Ascending aorta (tissue), 2 donors: ENCODE data around the gene MOB3B. TPM values are rescaled to one million over a fixed set of nuclear protein-coding genes. Genes with fewer than 3 reads are reported as not detected.
"Not testable (repeated sequence)": the region's sequence is repeated elsewhere in the genome, so short reads cannot be mapped to it uniquely, and the experiment has no call there.

Experiments
- DNase-seq, 2 donors: peaks; one replicate each; pipeline ENCODE4 v3.0.0-alpha.2; 2019; ENCODE audit warnings: low spot score in 2 of 2
- H3K27ac ChIP-seq, 2 donors: fragments of 200-600 bp; sonication (generic); one replicate each; pipeline ENCODE4 v1.5.1; 2016 to 2017; ENCODE audit warnings: mild to moderate bottlenecking in 1 of 2
- H3K27me3 ChIP-seq: fragments of 200-600 bp; sonication (generic); one replicate; pipeline ENCODE4 v1.5.1; 2017
- H3K36me3 ChIP-seq, 2 donors: fragments of 200-600 bp; sonication (generic); one replicate each; pipeline ENCODE4 v1.5.1; 2016
- H3K4me1 ChIP-seq, 2 donors: fragments of 200-600 bp; sonication (generic); one replicate each; pipeline ENCODE4 v1.5.1; 2016 to 2017; ENCODE audit warnings: mild to moderate bottlenecking in 1 of 2
- H3K4me3 ChIP-seq, 2 donors: fragments of 200-600 bp; sonication (generic); one replicate each; pipeline ENCODE4 v1.5.1; 2016 to 2017; ENCODE audit warnings: mild to moderate bottlenecking in 1 of 2
- H3K9me3 ChIP-seq, 2 donors: fragments of 200-600 bp; sonication (generic); one replicate each; pipeline ENCODE4 v1.5.1; 2016
- intact Hi-C: fragments of 100-400 bp; cut with DNase I; formaldehyde crosslinking; loops from one replicate; pipeline ENCODE4 v1.15.1; 2023
- total RNA-seq: library from RNA; depleted of rRNA; stranded (reverse); fragments of >200 nt; gene quantifications from one replicate; pipeline ENCODE4 v1.1.0, GENCODE V29; 2016
- TF ChIP-seq, protein P1 (sequence below), 3 experiments: fragments of 200-600 bp in 2 of 3; fragments of 450-650 bp in 1 of 3; sonication (generic) in 2 of 3; IDR thresholded peaks; one replicate each; pipeline ENCODE4 v1.5.1; 2016 to 2019; ENCODE audit warnings: antibody characterized with exemption in 3 of 3, mild to moderate bottlenecking in 1 of 3, moderate library complexity in 1 of 3

MOB3B gene
- total RNA-seq, 1 donor from 2014 or later = 2.4 TPM

DNA sequence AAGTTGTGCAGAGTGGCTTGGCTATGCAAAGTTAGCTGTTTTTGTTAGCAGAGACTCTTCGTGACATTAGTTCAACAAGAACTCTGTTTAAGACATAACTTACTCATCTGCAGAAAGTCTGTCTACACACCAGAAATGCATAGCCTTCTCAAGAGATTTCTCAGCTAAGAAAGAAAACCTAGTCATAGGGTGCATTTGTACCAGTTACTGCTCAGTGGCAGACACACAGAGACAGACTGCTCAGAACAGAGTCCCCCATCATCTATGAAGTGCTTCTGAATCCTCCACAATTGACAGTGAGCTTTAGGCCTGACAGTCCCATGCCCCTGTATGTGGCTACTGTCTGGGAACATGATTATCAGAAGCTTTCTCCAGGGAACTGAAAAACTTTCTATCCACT, 61.6 kb downstream of the MOB3B start:
- intact Hi-C loops = no loop called here
- H3K36me3 ChIP-seq = no peaks in the 10 kb centered on the region
- no peak overlapping the region for H3K27ac ChIP-seq
- H3K27me3 ChIP-seq = no peaks in the 10 kb centered on the region
- no peak for DNase-seq
- no peaks in the 10 kb centered on the region for H3K9me3 ChIP-seq
- H3K4me1 ChIP-seq = peaks cover 12% of the 10 kb centered on the region in 2 donors
- TF ChIP-seq, protein P1, sequence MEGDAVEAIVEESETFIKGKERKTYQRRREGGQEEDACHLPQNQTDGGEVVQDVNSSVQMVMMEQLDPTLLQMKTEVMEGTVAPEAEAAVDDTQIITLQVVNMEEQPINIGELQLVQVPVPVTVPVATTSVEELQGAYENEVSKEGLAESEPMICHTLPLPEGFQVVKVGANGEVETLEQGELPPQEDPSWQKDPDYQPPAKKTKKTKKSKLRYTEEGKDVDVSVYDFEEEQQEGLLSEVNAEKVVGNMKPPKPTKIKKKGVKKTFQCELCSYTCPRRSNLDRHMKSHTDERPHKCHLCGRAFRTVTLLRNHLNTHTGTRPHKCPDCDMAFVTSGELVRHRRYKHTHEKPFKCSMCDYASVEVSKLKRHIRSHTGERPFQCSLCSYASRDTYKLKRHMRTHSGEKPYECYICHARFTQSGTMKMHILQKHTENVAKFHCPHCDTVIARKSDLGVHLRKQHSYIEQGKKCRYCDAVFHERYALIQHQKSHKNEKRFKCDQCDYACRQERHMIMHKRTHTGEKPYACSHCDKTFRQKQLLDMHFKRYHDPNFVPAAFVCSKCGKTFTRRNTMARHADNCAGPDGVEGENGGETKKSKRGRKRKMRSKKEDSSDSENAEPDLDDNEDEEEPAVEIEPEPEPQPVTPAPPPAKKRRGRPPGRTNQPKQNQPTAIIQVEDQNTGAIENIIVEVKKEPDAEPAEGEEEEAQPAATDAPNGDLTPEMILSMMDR (IDR thresholded peaks at IDR 0.05) = no peak
- H3K4me3 ChIP-seq = no peak overlapping the region

DNA sequence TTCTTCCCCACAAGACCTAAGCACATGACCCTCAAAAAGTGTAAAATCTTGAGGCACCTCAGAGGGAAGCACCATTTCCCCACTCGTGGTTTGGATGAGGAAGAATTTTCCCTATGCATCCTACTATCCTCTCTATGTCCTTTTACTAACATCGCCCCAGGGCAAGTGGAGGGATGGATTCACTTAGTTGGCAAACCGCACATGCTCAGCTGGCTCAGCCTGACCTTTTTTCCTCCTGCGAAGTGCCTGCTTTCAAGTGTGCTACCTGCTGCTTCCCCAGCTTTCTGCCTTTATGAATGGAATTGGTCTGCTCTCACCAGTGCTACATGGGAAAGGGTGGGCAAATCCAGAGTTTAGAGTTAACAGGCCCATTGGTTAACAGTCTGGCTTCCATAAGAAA, 62.1 kb downstream of the MOB3B start:
- H3K27me3 ChIP-seq = no peaks in the 10 kb centered on the region
- H3K27ac ChIP-seq = no peak overlapping the region
- H3K36me3 ChIP-seq = no peaks in the 10 kb centered on the region
- intact Hi-C loops = no loop called here
- no peak overlapping the region for H3K4me3 ChIP-seq
- H3K4me1 ChIP-seq = peaks cover 7 to 10% of the 10 kb centered on the region in 2 donors
- H3K9me3 ChIP-seq = no peaks in the 10 kb centered on the region
- DNase-seq = no peak
- TF ChIP-seq, protein P1 (IDR thresholded peaks at IDR 0.05) = no peak

DNA sequence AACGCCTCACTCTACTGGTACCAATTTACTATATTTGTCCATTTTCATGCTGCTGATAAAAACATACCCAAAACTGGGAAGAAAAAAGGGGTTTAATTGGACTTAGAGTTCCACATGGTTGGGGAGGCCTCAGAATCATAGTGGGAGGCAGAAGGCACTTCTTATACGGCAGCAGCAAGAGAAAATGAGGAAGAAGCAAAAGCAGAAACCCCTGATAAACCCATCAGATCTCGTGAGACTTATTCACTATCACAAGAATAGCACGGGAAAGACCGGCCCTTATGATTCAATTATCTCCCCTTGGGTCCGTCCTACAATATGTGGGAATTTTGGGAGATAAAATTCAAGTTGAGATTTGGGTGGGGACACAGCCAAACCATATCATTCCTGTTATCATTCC, 63.1 kb downstream of the MOB3B start:
- intact Hi-C loops = not testable (repeated sequence)

DNA sequence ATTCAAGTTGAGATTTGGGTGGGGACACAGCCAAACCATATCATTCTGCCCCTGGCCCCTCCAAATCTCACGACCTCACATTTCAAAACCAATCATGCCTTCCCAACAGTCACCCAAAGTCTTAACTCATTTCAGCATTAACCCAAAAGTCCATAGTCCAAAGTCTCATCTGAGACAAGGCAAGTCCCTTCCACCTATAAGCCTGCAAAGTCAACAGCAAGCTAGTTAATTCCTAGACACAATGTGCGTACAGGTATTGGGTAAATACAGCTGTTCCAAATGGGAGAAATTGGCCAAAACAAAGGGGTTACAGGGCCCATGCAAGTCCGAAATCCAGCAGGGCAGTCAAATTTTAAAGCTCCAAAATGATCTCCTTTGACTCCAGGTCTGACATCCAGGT, 64.7 kb downstream of the MOB3B start:
- H3K4me1 ChIP-seq, H3K36me3 ChIP-seq, intact Hi-C loops, DNase-seq, H3K27ac ChIP-seq, H3K4me3 ChIP-seq, H3K9me3 ChIP-seq, H3K27me3 ChIP-seq: not testable (repeated sequence)

More for the DNA sequence above, 63.1 kb downstream of the MOB3B start:
- not testable (repeated sequence) for H3K9me3 ChIP-seq, H3K27ac ChIP-seq, H3K27me3 ChIP-seq, H3K36me3 ChIP-seq, DNase-seq, H3K4me3 ChIP-seq, H3K4me1 ChIP-seq

DNA sequence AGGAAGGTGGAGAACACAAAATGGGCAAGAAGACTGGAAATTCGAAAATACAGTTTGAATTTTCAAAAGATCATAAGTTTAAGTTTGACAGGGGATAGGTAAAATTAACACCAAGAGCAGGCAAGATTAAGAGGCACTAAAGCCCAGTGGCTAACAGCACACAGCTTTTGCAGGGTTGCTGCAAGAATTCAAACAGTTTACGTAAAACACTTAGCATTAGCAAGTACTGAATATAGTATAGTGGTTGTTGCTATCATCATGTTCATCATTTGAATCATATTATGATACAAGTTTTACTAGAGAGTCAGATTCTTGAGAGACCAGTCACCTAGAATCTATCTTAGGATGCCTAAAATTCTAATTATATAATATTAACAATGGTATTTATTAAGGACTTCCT, 66.8 kb downstream of the MOB3B start:
- no peak for DNase-seq
- H3K36me3 ChIP-seq = no peaks in the 10 kb centered on the region
- intact Hi-C loops = no loop called here
- no peak overlapping the region for H3K4me3 ChIP-seq
- no peaks in the 10 kb centered on the region for H3K9me3 ChIP-seq
- no peak overlapping the region for H3K27ac ChIP-seq
- no peaks in the 10 kb centered on the region for H3K27me3 ChIP-seq
- H3K4me1 ChIP-seq = peaks cover 0 to 8% of the 10 kb centered on the region in 2 donors
- TF ChIP-seq, protein P1 (IDR thresholded peaks at IDR 0.05) = no peak

DNA sequence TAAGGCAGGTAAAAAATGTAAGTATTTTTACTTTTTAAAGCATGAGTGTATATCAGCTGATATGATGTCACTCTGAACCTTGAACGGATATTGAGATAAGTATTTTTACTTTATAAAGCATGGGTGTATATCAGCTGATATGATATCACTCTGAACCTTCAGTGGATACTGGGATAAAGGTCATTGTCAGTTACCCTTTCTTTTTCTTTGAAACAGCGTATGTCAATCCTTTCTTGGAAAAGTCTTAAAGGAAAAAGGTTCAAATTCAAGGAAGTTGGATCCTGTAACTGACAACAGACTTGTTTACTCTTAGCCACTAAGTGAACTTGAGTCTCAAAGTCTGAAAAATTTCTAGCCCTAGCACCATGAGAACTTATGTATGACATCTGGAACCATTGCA, 67.2 kb downstream of the MOB3B start:
- intact Hi-C loops = no loop called here
- H3K27me3 ChIP-seq = no peaks in the 10 kb centered on the region
- no peak overlapping the region for H3K27ac ChIP-seq
- no peaks in the 10 kb centered on the region for H3K36me3 ChIP-seq
- DNase-seq = no peak
- no peak overlapping the region for H3K4me3 ChIP-seq
- H3K9me3 ChIP-seq = no peaks in the 10 kb centered on the region
- TF ChIP-seq, protein P1 (IDR thresholded peaks at IDR 0.05) = no peak
- peaks cover 0 to 8% of the 10 kb centered on the region in 2 donors for H3K4me1 ChIP-seq
